HCT116 (cell line): Measurements from ENCODE around the gene SLC7A1.

Source experiments
- CEBPB ChIP-seq: IDR thresholded peaks from 2 replicates; pipeline ENCODE4 v1.6.1; 2012; ENCODE audit warnings: low read depth
- EZH2 ChIP-seq: fragments of 200-600 bp; sonication (generic); IDR thresholded peaks from 2 replicates; pipeline ENCODE4 v1.6.1; 2017; ENCODE audit warnings: antibody characterized with exemption, mixed run types
- FOSL1 ChIP-seq: IDR thresholded peaks from 2 replicates; pipeline ENCODE4 v1.6.1; 2012; ENCODE audit warnings: low read depth
- POLR2A ChIP-seq: IDR thresholded peaks from 2 replicates; pipeline ENCODE4 v1.7.0; 2011; ENCODE audit warnings: borderline replicate concordance; ENCODE audit not compliant: insufficient read depth, insufficient read length; ENCODE audit errors: extremely low read depth
- POLR2AphosphoS5 ChIP-seq: IDR thresholded peaks from 2 replicates; pipeline ENCODE4 v1.6.1; 2011; ENCODE audit warnings: mild to moderate bottlenecking, low read depth, low read length, moderate library complexity
- RAD21 ChIP-seq: IDR thresholded peaks from 2 replicates; pipeline ENCODE4 v1.6.1; 2012; ENCODE audit warnings: low read depth, mild to moderate bottlenecking
- SP1 ChIP-seq: IDR thresholded peaks from 2 replicates; pipeline ENCODE4 v1.6.1; 2012; ENCODE audit warnings: low read depth
- TF ChIP-seq, protein P1 (sequence below): IDR thresholded peaks from 2 replicates; pipeline ENCODE4 v1.6.1; 2012
- TF ChIP-seq, protein P2 (sequence below), 3 experiments: fragments of 200-600 bp in 1 of 3; sonication (generic) in 1 of 3; IDR thresholded peaks in 2 of 3; conservative IDR thresholded peaks in 1 of 3; 2 replicates each; pipeline ENCODE4 v1.5.1; 2012 to 2017; ENCODE audit warnings: low read depth in 2 of 3, low read length in 2 of 3, antibody characterized with exemption in 1 of 3, borderline replicate concordance in 1 of 3, control low read depth in 1 of 3, mild to moderate bottlenecking in 1 of 3, mixed read lengths in 1 of 3, mixed run types in 1 of 3, moderate library complexity in 1 of 3; ENCODE audit not compliant: insufficient read depth in 1 of 3
- TF ChIP-seq, protein P3 (sequence below): IDR thresholded peaks from 2 replicates; pipeline ENCODE4 v1.6.1; 2012; ENCODE audit warnings: low read depth

DNA sequence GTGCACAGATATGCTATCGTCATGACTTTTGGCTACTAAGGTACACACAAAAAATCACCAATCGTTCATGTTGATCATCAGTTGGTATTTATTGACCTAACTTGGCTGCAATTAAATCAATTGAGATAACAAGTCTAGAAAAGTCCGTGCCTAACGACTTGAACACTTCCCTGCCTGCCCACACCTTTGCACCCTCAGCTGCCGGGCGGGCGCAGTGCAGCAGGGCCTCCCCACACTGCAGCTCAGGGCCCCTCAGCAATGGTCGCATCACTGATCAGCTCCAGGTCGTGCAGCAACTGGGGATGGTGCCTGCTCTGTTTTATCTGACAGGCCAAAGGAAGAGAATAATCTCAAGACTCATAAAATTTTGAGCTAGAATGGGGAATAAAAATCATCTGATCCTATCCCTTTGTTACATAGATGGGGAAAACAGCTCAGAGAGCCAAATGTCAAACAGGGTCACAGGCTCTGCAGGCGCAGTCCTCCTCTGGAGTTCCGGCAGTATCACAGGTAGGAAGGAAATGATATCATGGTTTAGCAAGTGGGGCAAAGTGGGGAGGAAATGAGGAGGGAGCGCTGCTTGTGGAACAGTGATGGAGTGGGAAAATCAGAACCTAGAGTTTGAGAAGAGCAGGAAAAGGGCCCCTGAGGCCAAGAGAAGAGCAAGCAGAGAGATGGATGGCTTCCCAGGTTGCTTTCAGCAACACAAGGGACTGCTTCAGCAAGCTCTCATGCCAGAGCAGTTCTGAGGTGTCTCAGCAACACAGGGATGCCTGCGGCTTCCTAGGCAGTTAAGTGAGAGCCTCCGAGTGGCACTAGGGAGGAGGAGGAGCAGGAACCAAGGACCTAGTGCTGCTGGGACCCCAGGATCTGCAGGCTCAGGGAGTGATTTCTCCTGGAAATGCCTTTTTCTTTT is 57.5 kb downstream of the SLC7A1 start:
- no peak for TF ChIP-seq FOSL1
- TF ChIP-seq, protein P1, sequence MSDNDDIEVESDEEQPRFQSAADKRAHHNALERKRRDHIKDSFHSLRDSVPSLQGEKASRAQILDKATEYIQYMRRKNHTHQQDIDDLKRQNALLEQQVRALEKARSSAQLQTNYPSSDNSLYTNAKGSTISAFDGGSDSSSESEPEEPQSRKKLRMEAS = no peak
- TF ChIP-seq, protein P2, sequence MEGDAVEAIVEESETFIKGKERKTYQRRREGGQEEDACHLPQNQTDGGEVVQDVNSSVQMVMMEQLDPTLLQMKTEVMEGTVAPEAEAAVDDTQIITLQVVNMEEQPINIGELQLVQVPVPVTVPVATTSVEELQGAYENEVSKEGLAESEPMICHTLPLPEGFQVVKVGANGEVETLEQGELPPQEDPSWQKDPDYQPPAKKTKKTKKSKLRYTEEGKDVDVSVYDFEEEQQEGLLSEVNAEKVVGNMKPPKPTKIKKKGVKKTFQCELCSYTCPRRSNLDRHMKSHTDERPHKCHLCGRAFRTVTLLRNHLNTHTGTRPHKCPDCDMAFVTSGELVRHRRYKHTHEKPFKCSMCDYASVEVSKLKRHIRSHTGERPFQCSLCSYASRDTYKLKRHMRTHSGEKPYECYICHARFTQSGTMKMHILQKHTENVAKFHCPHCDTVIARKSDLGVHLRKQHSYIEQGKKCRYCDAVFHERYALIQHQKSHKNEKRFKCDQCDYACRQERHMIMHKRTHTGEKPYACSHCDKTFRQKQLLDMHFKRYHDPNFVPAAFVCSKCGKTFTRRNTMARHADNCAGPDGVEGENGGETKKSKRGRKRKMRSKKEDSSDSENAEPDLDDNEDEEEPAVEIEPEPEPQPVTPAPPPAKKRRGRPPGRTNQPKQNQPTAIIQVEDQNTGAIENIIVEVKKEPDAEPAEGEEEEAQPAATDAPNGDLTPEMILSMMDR (IDR thresholded peaks at IDR 0.05 in 2 of 3, conservative IDR thresholded peaks at IDR 0.05 in 1 of 3; ENCODE audit: borderline replicate concordance in 1 of 3, insufficient read depth in 1 of 3, low read depth in 2 of 3, low read length in 2 of 3) = no peak
- TF ChIP-seq RAD21 = no peak
- no peak for TF ChIP-seq EZH2
- TF ChIP-seq, protein P3, sequence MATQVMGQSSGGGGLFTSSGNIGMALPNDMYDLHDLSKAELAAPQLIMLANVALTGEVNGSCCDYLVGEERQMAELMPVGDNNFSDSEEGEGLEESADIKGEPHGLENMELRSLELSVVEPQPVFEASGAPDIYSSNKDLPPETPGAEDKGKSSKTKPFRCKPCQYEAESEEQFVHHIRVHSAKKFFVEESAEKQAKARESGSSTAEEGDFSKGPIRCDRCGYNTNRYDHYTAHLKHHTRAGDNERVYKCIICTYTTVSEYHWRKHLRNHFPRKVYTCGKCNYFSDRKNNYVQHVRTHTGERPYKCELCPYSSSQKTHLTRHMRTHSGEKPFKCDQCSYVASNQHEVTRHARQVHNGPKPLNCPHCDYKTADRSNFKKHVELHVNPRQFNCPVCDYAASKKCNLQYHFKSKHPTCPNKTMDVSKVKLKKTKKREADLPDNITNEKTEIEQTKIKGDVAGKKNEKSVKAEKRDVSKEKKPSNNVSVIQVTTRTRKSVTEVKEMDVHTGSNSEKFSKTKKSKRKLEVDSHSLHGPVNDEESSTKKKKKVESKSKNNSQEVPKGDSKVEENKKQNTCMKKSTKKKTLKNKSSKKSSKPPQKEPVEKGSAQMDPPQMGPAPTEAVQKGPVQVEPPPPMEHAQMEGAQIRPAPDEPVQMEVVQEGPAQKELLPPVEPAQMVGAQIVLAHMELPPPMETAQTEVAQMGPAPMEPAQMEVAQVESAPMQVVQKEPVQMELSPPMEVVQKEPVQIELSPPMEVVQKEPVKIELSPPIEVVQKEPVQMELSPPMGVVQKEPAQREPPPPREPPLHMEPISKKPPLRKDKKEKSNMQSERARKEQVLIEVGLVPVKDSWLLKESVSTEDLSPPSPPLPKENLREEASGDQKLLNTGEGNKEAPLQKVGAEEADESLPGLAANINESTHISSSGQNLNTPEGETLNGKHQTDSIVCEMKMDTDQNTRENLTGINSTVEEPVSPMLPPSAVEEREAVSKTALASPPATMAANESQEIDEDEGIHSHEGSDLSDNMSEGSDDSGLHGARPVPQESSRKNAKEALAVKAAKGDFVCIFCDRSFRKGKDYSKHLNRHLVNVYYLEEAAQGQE = no peak
- TF ChIP-seq CEBPB = no peak
- no peak for TF ChIP-seq POLR2A
- no peak for TF ChIP-seq POLR2AphosphoS5
- TF ChIP-seq SP1 = no peak
